ENCODE results near the gene ACSL3. TPM values are rescaled to one million over a fixed set of nuclear protein-coding genes. Genes with fewer than 3 reads are reported as not detected.

Gene ACSL3
- total and polyA plus RNA-seq, 2 donors from 2014 or later, result 33.6 to 58.8 TPM

GRCh38 chr2:222922019-222922800 is 61.4 kb downstream of the ACSL3 start:
- no peak for TF ChIP-seq CTCF (IDR thresholded peaks at IDR 0.05; ENCODE audit: borderline replicate concordance, extremely low read depth, insufficient read depth)
- peaks cover 12 to 22% (median 22%) of the 10 kb centered on the region in 3 donors for H3K36me3 ChIP-seq (ENCODE audit: control insufficient read depth in 2 of 3, insufficient read depth in 3 of 3, low read length in 3 of 3)
- no peaks in the 10 kb centered on the region for H3K4me1 ChIP-seq (ENCODE audit: control insufficient read depth in 2 of 3, insufficient read depth in 2 of 3, low read depth in 1 of 3, low read length in 3 of 3)
- intact Hi-C loops (cut with DNase I), result no loop called here
- H3K27me3 ChIP-seq (ENCODE audit: control insufficient read depth, insufficient read depth, low read length), result no peaks in the 10 kb centered on the region
- no peaks in the 10 kb centered on the region for H3K9me3 ChIP-seq (ENCODE audit: control insufficient read depth in 2 of 3, insufficient read depth in 1 of 3, low read length in 3 of 3)
- DNase-seq, result no peak
- FAIRE-seq, result no peak
- H3K9ac ChIP-seq (ENCODE audit: low read length in 3 of 3), result no peak overlapping the region
- H3K4me3 ChIP-seq (ENCODE audit: low read length in 3 of 3), result no peak overlapping the region
- no peak overlapping the region for H3K27ac ChIP-seq (ENCODE audit: low read depth in 2 of 2, low read length in 2 of 2)

- intact Hi-C loops (cut with DNase I), result no loop called here
- TF ChIP-seq CTCF (IDR thresholded peaks at IDR 0.05; ENCODE audit: borderline replicate concordance, extremely low read depth, insufficient read depth), result no peak
- Histone ChIP-seq H3K9ac (ENCODE audit: low read length in 3 of 3) (no peak overlapping the region), H3K27ac (ENCODE audit: low read depth in 2 of 2, low read length in 2 of 2) (no peak overlapping the region), H3K36me3 (ENCODE audit: control insufficient read depth in 2 of 3, insufficient read depth in 3 of 3, low read length in 3 of 3) (peaks cover 2 to 13% (median 12%) of the 10 kb centered on the region in 3 donors), H3K4me1 (ENCODE audit: control insufficient read depth in 2 of 3, insufficient read depth in 2 of 3, low read depth in 1 of 3, low read length in 3 of 3) (no peaks in the 10 kb centered on the region), H3K4me3 (ENCODE audit: low read length in 3 of 3) (no peak overlapping the region), H3K9me3 (ENCODE audit: control insufficient read depth in 2 of 3, insufficient read depth in 1 of 3, low read length in 3 of 3) (no peaks in the 10 kb centered on the region), H3K27me3 (ENCODE audit: control insufficient read depth, insufficient read depth, low read length) (no peaks in the 10 kb centered on the region)
- no peak for DNase-seq
- no peak for FAIRE-seq
Measured at GRCh38 chr2:222926915-222927314, 66.1 kb downstream of the ACSL3 start.

- Histone ChIP-seq H3K27me3 (ENCODE audit: control insufficient read depth, insufficient read depth, low read length) (no peaks in the 10 kb centered on the region), H3K27ac (ENCODE audit: low read depth in 2 of 2, low read length in 2 of 2) (no peak overlapping the region), H3K36me3 (ENCODE audit: control insufficient read depth in 2 of 3, insufficient read depth in 3 of 3, low read length in 3 of 3) (peaks cover 2 to 11% (median 9%) of the 10 kb centered on the region in 3 donors), H3K4me3 (ENCODE audit: low read length in 3 of 3) (no peak overlapping the region), H3K9ac (ENCODE audit: low read length in 3 of 3) (no peak overlapping the region), H3K4me1 (ENCODE audit: control insufficient read depth in 2 of 3, insufficient read depth in 2 of 3, low read depth in 1 of 3, low read length in 3 of 3) (no peaks in the 10 kb centered on the region), H3K9me3 (ENCODE audit: control insufficient read depth in 2 of 3, insufficient read depth in 1 of 3, low read length in 3 of 3) (no peaks in the 10 kb centered on the region)
- no peak for FAIRE-seq
- DNase-seq, result peak in 1 of 5 donors; percentile 29
- TF ChIP-seq CTCF (IDR thresholded peaks at IDR 0.05; ENCODE audit: borderline replicate concordance, extremely low read depth, insufficient read depth), result no peak
- intact Hi-C loops (cut with DNase I), result no loop called here
Measured at GRCh38 chr2:222927600-222927999, 66.8 kb downstream of the ACSL3 start.
